Measurements from ENCODE around the gene JARID2. TPM values are rescaled to one million over a fixed set of nuclear protein-coding genes. Genes with fewer than 3 reads are reported as not detected.

Gene JARID2
- total and polyA plus RNA-seq, 2 of the 13 experiments (the other 11 are each of a cell fraction or from before 2014, with no cell fraction given), result 7.5 to 10.3 TPM

GRCh38 chr6:15245361-15246216 is at the start of gene JARID2 (continued):
- TF ChIP-seq ZHX2 (IDR thresholded peaks at IDR 0.05; ENCODE audit: low read depth) (peak; percentile 20; the same call in 1 of the 2 replicates), ZHX2 (CRISPR knock-in tag; IDR thresholded peaks at IDR 0.05; ENCODE audit: borderline replicate concordance) (no peak), ZSCAN31 (CRISPR knock-in tag; IDR thresholded peaks at IDR 0.05; ENCODE audit: low read depth) (peak; percentile 80; the same call in 1 of the 2 replicates), RELA (CRISPR knock-in tag; IDR thresholded peaks at IDR 0.05) (no peak), ZNF256 (CRISPR knock-in tag; conservative IDR thresholded peaks at IDR 0.05) (no peak), ZMYM4 (CRISPR knock-in tag; IDR thresholded peaks at IDR 0.05) (peak; percentile 62), ZNF296 (CRISPR knock-in tag; conservative IDR thresholded peaks at IDR 0.05) (no peak), ZSCAN12 (CRISPR knock-in tag; IDR thresholded peaks at IDR 0.05) (no peak), ZNF501 (CRISPR knock-in tag; IDR thresholded peaks at IDR 0.05) (peak; percentile 89), ZNF460 (CRISPR knock-in tag; IDR thresholded peaks at IDR 0.05; ENCODE audit: borderline replicate concordance) (no peak), ETV5 (CRISPR knock-in tag; IDR thresholded peaks at IDR 0.05; ENCODE audit: borderline replicate concordance) (no peak; the same call in 1 of the 2 replicates), ZNF350 (CRISPR knock-in tag; IDR thresholded peaks at IDR 0.05; ENCODE audit: borderline replicate concordance, low read depth) (peak; percentile 38), ZNF337 (CRISPR knock-in tag; IDR thresholded peaks at IDR 0.05; ENCODE audit: borderline replicate concordance, low read depth) (no peak), KDM2A (CRISPR knock-in tag; IDR thresholded peaks at IDR 0.05; ENCODE audit: borderline replicate concordance, low read depth) (peak; percentile 86), ZNF660 (CRISPR knock-in tag; IDR thresholded peaks at IDR 0.05; ENCODE audit: borderline replicate concordance, low read depth) (no peak), TEAD2 (CRISPR knock-in tag; IDR thresholded peaks at IDR 0.05) (0 out of 2 replicates have a peak, but pooled peaks have one; percentile 27), KLF15 (CRISPR knock-in tag; IDR thresholded peaks at IDR 0.05; ENCODE audit: borderline replicate concordance) (no peak), SRSF1 (optimal IDR thresholded peaks at IDR 0.05; ENCODE audit: low read depth, low read length) (peak; percentile 79), FOXA3 (CRISPR knock-in tag; IDR thresholded peaks at IDR 0.05) (peak; percentile 33; the same call in 1 of the 2 replicates), GATAD1 (CRISPR knock-in tag; IDR thresholded peaks at IDR 0.05) (peak; percentile 48; the same call in 1 of the 2 replicates), SUZ12 (IDR thresholded peaks at IDR 0.05; ENCODE audit: low read depth, low read length) (peak; percentile 88)
- TF ChIP-seq, protein P1, sequence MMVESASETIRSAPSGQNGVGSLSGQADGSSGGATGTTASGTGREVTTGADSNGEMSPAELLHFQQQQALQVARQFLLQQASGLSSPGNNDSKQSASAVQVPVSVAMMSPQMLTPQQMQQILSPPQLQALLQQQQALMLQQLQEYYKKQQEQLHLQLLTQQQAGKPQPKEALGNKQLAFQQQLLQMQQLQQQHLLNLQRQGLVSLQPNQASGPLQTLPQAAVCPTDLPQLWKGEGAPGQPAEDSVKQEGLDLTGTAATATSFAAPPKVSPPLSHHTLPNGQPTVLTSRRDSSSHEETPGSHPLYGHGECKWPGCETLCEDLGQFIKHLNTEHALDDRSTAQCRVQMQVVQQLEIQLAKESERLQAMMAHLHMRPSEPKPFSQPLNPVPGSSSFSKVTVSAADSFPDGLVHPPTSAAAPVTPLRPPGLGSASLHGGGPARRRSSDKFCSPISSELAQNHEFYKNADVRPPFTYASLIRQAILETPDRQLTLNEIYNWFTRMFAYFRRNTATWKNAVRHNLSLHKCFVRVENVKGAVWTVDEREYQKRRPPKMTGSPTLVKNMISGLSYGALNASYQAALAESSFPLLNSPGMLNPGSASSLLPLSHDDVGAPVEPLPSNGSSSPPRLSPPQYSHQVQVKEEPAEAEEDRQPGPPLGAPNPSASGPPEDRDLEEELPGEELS (CRISPR knock-in tag; IDR thresholded peaks at IDR 0.05), result peak; percentile 25

All from HepG2 (cell line).